H1 (cell line): Measurements from ENCODE around the gene S100A16. TPM values are rescaled to one million over a fixed set of nuclear protein-coding genes. Genes with fewer than 3 reads are reported as not detected.

Experiments used
- CTCF ChIA-PET: fragments of 300-600 bp; sonication (Branson Sonifier 250); formaldehyde crosslinking; loops from one replicate; lab custom pipeline; 2021; ENCODE audit not compliant: partially characterized antibody; lab: Charles Lee
- POLR2A ChIA-PET: fragments of 300-600 bp; sonication (Branson Sonifier 250); formaldehyde crosslinking; loops from one replicate; lab custom pipeline; 2021; ENCODE audit warnings: inconsistent platforms; ENCODE audit not compliant: partially characterized antibody; lab: Charles Lee
- DNase-seq, 2 experiments: peaks; one replicate each; pipeline versions ENCODE4 v3.0.0 to v3.0.0-alpha.2; 2010 to 2022; ENCODE audit warnings: low spot score in 2 of 2, low read depth in 1 of 2, mixed read lengths in 1 of 2
- FAIRE-seq: peaks from 2 replicates; lab custom pipeline; 2011; peaks lifted over from hg19 to GRCh38; lab: Jason Lieb, UNC
- H2AFZ ChIP-seq: 2 replicates; pipeline ENCODE4 v1.8.1; 2012; ENCODE audit warnings: low read length, inconsistent platforms
- H2AK5ac ChIP-seq: 2 replicates; pipeline ENCODE4 v1.6.1; 2013; ENCODE audit warnings: low read depth, low read length
- H2BK120ac ChIP-seq: replicated peaks from 2 replicates; pipeline ENCODE3; 2013; ENCODE audit warnings: low read depth, low read length, inconsistent platforms
- H2BK12ac ChIP-seq: 2 replicates; pipeline ENCODE4 v1.6.1; 2013; ENCODE audit warnings: low read depth, low read length
- H2BK15ac ChIP-seq: 2 replicates; pipeline ENCODE4 v1.6.1; 2013; ENCODE audit warnings: low read length
- H2BK20ac ChIP-seq: 2 replicates; pipeline ENCODE4 v1.6.1; 2013; ENCODE audit warnings: low read length
- H2BK5ac ChIP-seq: 2 replicates; pipeline ENCODE4 v1.6.1; 2013; ENCODE audit warnings: low read depth, low read length
- H3K14ac ChIP-seq: 2 replicates; pipeline ENCODE4 v1.6.1; 2013; ENCODE audit warnings: inconsistent platforms; ENCODE audit not compliant: insufficient read length
- H3K18ac ChIP-seq: 2 replicates; pipeline ENCODE4 v1.6.1; 2013; ENCODE audit warnings: low read length; ENCODE audit errors: extremely low read depth
- H3K23ac ChIP-seq: 2 replicates; pipeline ENCODE4 v1.6.1; 2013; ENCODE audit warnings: inconsistent platforms; ENCODE audit not compliant: insufficient read length
- H3K23me2 ChIP-seq: 2 replicates; pipeline ENCODE4 v1.6.1; 2013; ENCODE audit warnings: low read depth, low read length
- H3K27ac ChIP-seq: 2 replicates; pipeline ENCODE4 v1.6.1; 2011; ENCODE audit warnings: low read depth, low read length, inconsistent platforms
- H3K27me3 ChIP-seq, 4 experiments: replicated peaks in 1 of 4; 1 replicate in 1 of 4; 2 replicates in 3 of 4; pipeline versions ENCODE4 v1.6.1 to v1.8.1; 2011 to 2013; ENCODE audit warnings: low read length in 3 of 4, mild to moderate bottlenecking in 3 of 4, inconsistent platforms in 2 of 4, mixed read lengths in 2 of 4, moderate library complexity in 1 of 4; ENCODE audit not compliant: control insufficient read depth in 3 of 4, insufficient read depth in 3 of 4; ENCODE audit errors: extremely low read depth in 1 of 4
- H3K36me3 ChIP-seq, 4 experiments: 2 replicates each; pipeline versions ENCODE4 v1.6.1 to v1.8.1; 2011 to 2013; ENCODE audit warnings: mild to moderate bottlenecking in 4 of 4, low read length in 3 of 4, moderate library complexity in 2 of 4, control low read depth in 1 of 4, inconsistent platforms in 1 of 4; ENCODE audit not compliant: insufficient read depth in 4 of 4, control insufficient read depth in 2 of 4
- H3K4ac ChIP-seq: replicated peaks from 2 replicates; pipeline ENCODE3; 2013; ENCODE audit warnings: low read length, low read depth, mixed read lengths, inconsistent platforms; ENCODE audit not compliant: insufficient read length
- H3K4me1 ChIP-seq, 4 experiments: replicated peaks in 1 of 4; 1 replicate in 1 of 4; 2 replicates in 3 of 4; pipeline versions ENCODE4 v1.6.1 to v1.8.1; 2011 to 2013; ENCODE audit warnings: low read length in 3 of 4, inconsistent platforms in 2 of 4, mixed read lengths in 1 of 4; ENCODE audit not compliant: insufficient read depth in 4 of 4, control insufficient read depth in 3 of 4
- H3K4me2 ChIP-seq, 2 experiments: 2 replicates each; pipeline versions ENCODE4 v1.6.1 to v1.8.1; 2011 to 2013; ENCODE audit warnings: low read depth in 2 of 2, low read length in 2 of 2, control low read depth in 1 of 2, inconsistent platforms in 1 of 2, mild to moderate bottlenecking in 1 of 2; ENCODE audit not compliant: insufficient read depth in 1 of 2
- H3K4me3 ChIP-seq, 4 experiments: fragments of 200-600, 300-600 bp in 1 of 4; sonication (generic), shearing (Covaris generic), sonication (Bioruptor Twin) in 1 of 4; 2 replicates each; pipeline versions ENCODE4 v1.5.1 to v1.8.1; 2011 to 2016; ENCODE audit warnings: low read length in 4 of 4, low read depth in 3 of 4, control low read depth in 2 of 4, inconsistent platforms in 2 of 4, mild to moderate bottlenecking in 2 of 4, mixed read lengths in 1 of 4, moderate library complexity in 1 of 4; ENCODE audit not compliant: insufficient read depth in 2 of 4; ENCODE audit errors: extremely low read depth in 1 of 4
- H3K56ac ChIP-seq: replicated peaks from 2 replicates; pipeline ENCODE3; 2013; ENCODE audit warnings: low read depth, mild to moderate bottlenecking, mixed read lengths, low read length, inconsistent platforms; ENCODE audit not compliant: insufficient read length
- H3K79me1 ChIP-seq: 2 replicates; pipeline ENCODE4 v1.6.1; 2013; ENCODE audit warnings: low read depth, low read length, control low read depth
- H3K79me2 ChIP-seq, 2 experiments: 2 replicates each; pipeline versions ENCODE4 v1.6.1 to v1.8.1; 2012 to 2013; ENCODE audit warnings: low read length in 2 of 2, mild to moderate bottlenecking in 2 of 2, inconsistent platforms in 1 of 2; ENCODE audit not compliant: insufficient read depth in 2 of 2, control insufficient read depth in 1 of 2
- H3K9ac ChIP-seq, 4 experiments: replicated peaks in 1 of 4; 1 replicate in 1 of 4; 2 replicates in 3 of 4; pipeline versions ENCODE4 v1.6.1 to v1.8.1; 2011 to 2013; ENCODE audit warnings: low read depth in 3 of 4, low read length in 3 of 4, control low read depth in 2 of 4, mild to moderate bottlenecking in 2 of 4, moderate library complexity in 2 of 4, inconsistent platforms in 1 of 4; ENCODE audit errors: extremely low read depth in 1 of 4
- H3K9me3 ChIP-seq, 2 experiments: 2 replicates each; pipeline versions ENCODE4 v1.6.1 to v1.8.1; 2012 to 2013; ENCODE audit warnings: mild to moderate bottlenecking in 2 of 2, moderate library complexity in 2 of 2, control low read depth in 1 of 2, inconsistent platforms in 1 of 2, low read depth in 1 of 2, low read length in 1 of 2, mixed read lengths in 1 of 2; ENCODE audit not compliant: insufficient read depth in 2 of 2
- H4K20me1 ChIP-seq, 2 experiments: replicated peaks in 1 of 2; 2 replicates each; pipeline versions ENCODE3 to v1.8.1; 2011 to 2013; ENCODE audit warnings: inconsistent platforms in 2 of 2, low read length in 2 of 2, mild to moderate bottlenecking in 1 of 2; ENCODE audit not compliant: insufficient read depth in 2 of 2, control insufficient read depth in 1 of 2
- H4K5ac ChIP-seq: 2 replicates; pipeline ENCODE4 v1.6.1; 2013; ENCODE audit warnings: low read length, low read depth, mixed read lengths, inconsistent platforms; ENCODE audit not compliant: insufficient read length
- H4K8ac ChIP-seq: 2 replicates; pipeline ENCODE4 v1.8.0; 2013; ENCODE audit warnings: mild to moderate bottlenecking, moderate library complexity, low read length, inconsistent platforms; ENCODE audit not compliant: insufficient read depth; ENCODE audit errors: extremely low read depth
- H4K91ac ChIP-seq: replicated peaks from 2 replicates; pipeline ENCODE3; 2013; ENCODE audit warnings: low read length, mixed read lengths, inconsistent platforms; ENCODE audit not compliant: insufficient read length
- CEBPB ChIP-seq: IDR thresholded peaks from 2 replicates; pipeline ENCODE4 v1.6.1; 2012; ENCODE audit warnings: low read depth, low read length
- HDAC2 ChIP-seq, 2 experiments: fragments of 300-600 bp in 1 of 2; sonication (generic) in 1 of 2; IDR thresholded peaks; 2 replicates each; pipeline ENCODE4 v1.6.1; 2011 to 2012; ENCODE audit warnings: low read depth in 2 of 2, low read length in 2 of 2, mild to moderate bottlenecking in 2 of 2, moderate library complexity in 2 of 2, borderline replicate concordance in 1 of 2, inconsistent platforms in 1 of 2
- SIX5 ChIP-seq: IDR thresholded peaks from 2 replicates; pipeline ENCODE4 v1.6.1; 2011; ENCODE audit warnings: mild to moderate bottlenecking, low read depth, low read length
- TEAD4 ChIP-seq: IDR thresholded peaks from 2 replicates; pipeline ENCODE4 v1.6.1; 2012; ENCODE audit warnings: low read depth, low read length, inconsistent platforms, mixed read lengths
- WGBS, 2 experiments: shearing (Covaris generic) in 1 of 2; methylation state at CpG; one replicate each; pipeline versions ENCODE4 v1.1.6 to v1.1.7; 2013 to 2015; ENCODE audit warnings: low lambda C conversion rate in 2 of 2, mixed read lengths in 2 of 2, inconsistent platforms in 1 of 2, low coverage in 1 of 2, missing lambda C conversion rate in 1 of 2; ENCODE audit not compliant: insufficient replicate concordance in 2 of 2, insufficient coverage in 1 of 2, insufficient read length in 1 of 2; ENCODE audit errors: extremely low coverage in 1 of 2, missing lambda C conversion rate in 1 of 2; 5-methylcytosine and 5-hydroxymethylcytosine counted together
- polyA plus RNA-seq, 7 experiments: library from polyadenylated mRNA; depleted of rRNA in 3 of 7; stranded (reverse) in 5 of 7; unstranded in 2 of 7; fragments of >200 nt in 5 of 7; fragments of 200-250 nt in 2 of 7; gene quantifications; 1 replicate in 5 of 7; 2 replicates in 1 of 7; 4 replicates in 1 of 7; pipeline versions ENCODE4 v1.2.1 to v1.2.3, GENCODE V29; 2011 to 2013; ENCODE audit warnings: missing spikeins in 2 of 7, mixed read lengths in 2 of 7
- total RNA-seq: library from RNA; stranded (reverse); fragmentation: NEBNext Ultra II Directional; extraction: Animal tissue kit (Norgen Biotek cat#: 25700); gene quantifications from 2 replicates; pipeline ENCODE4 v1.2.1, GENCODE V29; 2021

S100A16 gene
- total and polyA plus RNA-seq, 2 of the 8 experiments (the other 6 are each of a cell fraction or from before 2014, with no cell fraction given) = 14.9 to 61.4 TPM

DNA sequence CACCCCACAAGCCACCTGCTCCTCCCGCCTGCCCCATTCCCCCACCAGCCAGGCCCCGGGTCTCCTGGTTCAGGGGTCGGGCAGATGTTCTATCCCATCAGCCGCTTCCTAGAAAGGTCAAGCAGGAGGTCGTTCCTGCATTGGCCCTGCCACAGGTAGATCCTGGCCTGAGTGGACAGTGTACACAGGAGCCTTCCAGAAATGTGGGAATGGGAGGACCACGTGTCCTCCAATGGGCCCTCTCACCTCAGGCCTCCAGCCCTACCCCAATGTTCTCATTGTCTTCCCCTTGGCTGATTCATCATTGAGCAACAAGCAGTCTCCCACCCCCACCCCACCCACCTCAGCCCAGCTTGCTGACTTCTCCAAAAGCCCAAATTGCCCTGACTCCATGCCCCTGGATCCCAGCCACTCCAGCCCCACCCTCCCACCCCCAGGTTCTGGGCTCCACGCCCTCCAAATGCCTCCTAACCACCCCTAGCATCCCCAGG lies 2.1 kb downstream of the S100A16 start:
- no peak overlapping the region for H3K9ac ChIP-seq
- H3K23ac ChIP-seq = no peak overlapping the region
- H2BK5ac ChIP-seq = no peak overlapping the region
- FAIRE-seq (no peak), DNase-seq (no peak)
- H2BK20ac ChIP-seq = peak overlapping the region; percentile 73; the same call in 1 of the 2 replicates
- no peak overlapping the region for H3K56ac ChIP-seq
- H3K23me2 ChIP-seq = peaks cover 3% of the 10 kb centered on the region
- H2BK12ac ChIP-seq = 0 out of 2 replicates have a peak overlapping the region, but pooled peaks have one; percentile 5
- no peak overlapping the region for H3K4ac ChIP-seq
- H3K14ac ChIP-seq = no peak overlapping the region
- H3K4me2 ChIP-seq = no peak overlapping the region
- no peak overlapping the region for H2BK120ac ChIP-seq
- H3K27ac ChIP-seq = no peak overlapping the region
- H3K79me1 ChIP-seq = no peaks in the 10 kb centered on the region
- no peak overlapping the region for H3K4me3 ChIP-seq
- H3K36me3 ChIP-seq = no peaks in the 10 kb centered on the region
- 98% methylated on average over 5 of the region's 7 CpGs; no CpG with 5 or more reads in 1 of the 2 experiments for WGBS, 2 experiments
- H3K18ac ChIP-seq = no peak overlapping the region
- peaks cover 0 to 35% (median 21%) of the 10 kb centered on the region in 4 experiments; a peak in 6 of 7 replicates for H3K4me1 ChIP-seq
- H3K79me2 ChIP-seq = no peaks in the 10 kb centered on the region
- H4K5ac ChIP-seq = no peak overlapping the region
- H4K8ac ChIP-seq = no peak overlapping the region
- H3K27me3 ChIP-seq = no peaks in the 10 kb centered on the region; a peak in 1 of 7 replicates
- H2AFZ ChIP-seq = no peak overlapping the region
- H2AK5ac ChIP-seq = no peak overlapping the region
- H4K91ac ChIP-seq = peak overlapping the region; percentile 9
- CTCF ChIA-PET = interaction anchor here (0.8 to 15.9 kb wide), 5 partner anchors 8 to 40 kb away, joined by 4 to 224 read pairs (median 64); partner anchors contain the start of gene S100A13
- H2BK15ac ChIP-seq = no peak overlapping the region
- TF ChIP-seq CEBPB = no peak
- TF ChIP-seq TEAD4 = no peak
- no peak for TF ChIP-seq SIX5
- TF ChIP-seq HDAC2 (IDR thresholded peaks at IDR 0.05; ENCODE audit: borderline replicate concordance in 1 of 2, low read depth in 2 of 2, low read length in 2 of 2) = no peak
- H4K20me1 ChIP-seq = no peaks in the 10 kb centered on the region
- no peaks in the 10 kb centered on the region for H3K9me3 ChIP-seq
- POLR2A ChIA-PET = interaction anchor here (15.3 kb wide), 1 partner anchor 17 kb away, joined by 261 read pairs; the partner anchor contains the start of genes CHTOP, S100A1 and S100A13
